Endothelial cell (in vitro differentiated cells): ENCODE measurements around the gene NCAN. TPM values are rescaled to one million over a fixed set of nuclear protein-coding genes. Genes with fewer than 3 reads are reported as not detected.

Source experiments
- DNase-seq: peaks from one replicate; pipeline ENCODE4 v3.0.0; 2021; ENCODE audit warnings: low spot score
- H3K27ac Mint-ChIP-seq: one replicate; pipeline ENCODE4 v1.8.0; 2021; ENCODE audit warnings: mixed read lengths, inconsistent platforms; ENCODE audit not compliant: unreplicated experiment
- H3K27me3 Mint-ChIP-seq: one replicate; pipeline ENCODE4 v1.8.0; 2021; ENCODE audit warnings: mild to moderate bottlenecking, moderate library complexity, mixed read lengths, inconsistent platforms; ENCODE audit not compliant: unreplicated experiment
- H3K36me3 Mint-ChIP-seq: one replicate; pipeline ENCODE4 v1.8.0; 2021; ENCODE audit warnings: mild to moderate bottlenecking, low read depth, mixed read lengths, inconsistent platforms; ENCODE audit not compliant: unreplicated experiment
- H3K4me1 Mint-ChIP-seq: one replicate; pipeline ENCODE4 v1.8.0; 2021; ENCODE audit warnings: mild to moderate bottlenecking, mixed read lengths, inconsistent platforms; ENCODE audit not compliant: unreplicated experiment
- H3K4me3 Mint-ChIP-seq: one replicate; pipeline ENCODE4 v1.8.0; 2021; ENCODE audit warnings: mild to moderate bottlenecking, mixed read lengths, inconsistent platforms; ENCODE audit not compliant: unreplicated experiment
- H3K9me3 Mint-ChIP-seq: one replicate; pipeline ENCODE4 v1.8.0; 2021; ENCODE audit warnings: mixed read lengths, inconsistent platforms; ENCODE audit not compliant: unreplicated experiment
- total RNA-seq: library from RNA; stranded (reverse); fragmentation: NEBNext Ultra II Directional; extraction: Animal tissue kit (Norgen Biotek cat#: 25700); gene quantifications from one replicate; pipeline ENCODE4 v1.2.1, GENCODE V29; 2021; ENCODE audit not compliant: unreplicated experiment
- TF ChIP-seq, protein P1 (sequence below): fragments of 200-600 bp; sonication (generic); IDR thresholded peaks from one replicate; pipeline ENCODE4 v1.5.0; 2021; ENCODE audit warnings: antibody characterized with exemption; ENCODE audit not compliant: unreplicated experiment

NCAN gene
- total RNA-seq, 1 donor from 2014 or later, result 0.05 TPM

DNA sequence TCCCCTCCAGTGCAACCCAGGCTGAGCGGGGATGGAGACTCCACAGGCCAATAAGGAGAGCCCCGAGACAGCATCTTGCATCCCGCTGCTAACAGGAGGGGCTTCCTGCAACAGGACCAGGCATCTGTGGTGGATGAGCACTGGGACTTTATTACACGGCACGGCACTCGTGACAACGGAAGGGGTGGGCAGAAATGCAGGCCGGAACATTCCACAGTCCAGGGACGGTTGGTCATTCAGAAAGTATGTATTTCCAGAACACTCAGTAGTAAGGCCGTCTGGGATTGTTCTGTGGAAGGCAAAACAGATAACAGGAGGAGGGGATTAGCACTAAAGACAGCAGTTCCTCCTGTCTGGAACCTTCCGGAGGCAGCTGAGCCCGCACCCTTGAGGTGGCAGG lies 64.6 kb downstream of the NCAN start:
- Mint-ChIP-seq H3K4me1 (peaks cover 11% of the 10 kb centered on the region), H3K27me3 (peaks cover 29% of the 10 kb centered on the region), H3K9me3 (no peaks in the 10 kb centered on the region), H3K36me3 (peaks cover 23% of the 10 kb centered on the region), H3K27ac (no peak overlapping the region), H3K4me3 (peak overlapping the region; percentile 70)
- TF ChIP-seq, protein P1, sequence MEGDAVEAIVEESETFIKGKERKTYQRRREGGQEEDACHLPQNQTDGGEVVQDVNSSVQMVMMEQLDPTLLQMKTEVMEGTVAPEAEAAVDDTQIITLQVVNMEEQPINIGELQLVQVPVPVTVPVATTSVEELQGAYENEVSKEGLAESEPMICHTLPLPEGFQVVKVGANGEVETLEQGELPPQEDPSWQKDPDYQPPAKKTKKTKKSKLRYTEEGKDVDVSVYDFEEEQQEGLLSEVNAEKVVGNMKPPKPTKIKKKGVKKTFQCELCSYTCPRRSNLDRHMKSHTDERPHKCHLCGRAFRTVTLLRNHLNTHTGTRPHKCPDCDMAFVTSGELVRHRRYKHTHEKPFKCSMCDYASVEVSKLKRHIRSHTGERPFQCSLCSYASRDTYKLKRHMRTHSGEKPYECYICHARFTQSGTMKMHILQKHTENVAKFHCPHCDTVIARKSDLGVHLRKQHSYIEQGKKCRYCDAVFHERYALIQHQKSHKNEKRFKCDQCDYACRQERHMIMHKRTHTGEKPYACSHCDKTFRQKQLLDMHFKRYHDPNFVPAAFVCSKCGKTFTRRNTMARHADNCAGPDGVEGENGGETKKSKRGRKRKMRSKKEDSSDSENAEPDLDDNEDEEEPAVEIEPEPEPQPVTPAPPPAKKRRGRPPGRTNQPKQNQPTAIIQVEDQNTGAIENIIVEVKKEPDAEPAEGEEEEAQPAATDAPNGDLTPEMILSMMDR, result no peak
- DNase-seq, result peak; percentile 1

DNA sequence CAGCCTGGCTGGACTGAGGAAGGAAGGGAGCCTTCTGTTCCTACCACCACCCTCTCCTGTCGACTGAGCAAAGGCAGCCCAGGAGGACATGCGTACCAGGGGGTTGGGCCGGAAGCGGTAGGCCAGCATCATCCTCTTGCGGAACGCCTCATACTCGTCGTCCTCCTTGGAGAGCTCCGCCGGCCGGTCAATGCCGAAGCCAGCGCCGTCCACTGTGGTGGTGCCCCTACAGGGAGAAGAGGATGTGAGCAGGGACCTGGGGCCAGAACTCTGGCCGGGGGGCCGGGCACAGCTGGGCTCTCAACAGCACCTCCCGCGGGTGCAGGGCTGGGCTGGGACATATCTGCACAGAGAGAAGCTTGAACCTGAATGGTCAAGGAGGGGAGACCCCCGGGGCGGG lies 65.1 kb downstream of the NCAN start:
- H3K27me3 Mint-ChIP-seq, result peaks cover 28% of the 10 kb centered on the region
- peak; percentile 1 for DNase-seq
- H3K9me3 Mint-ChIP-seq, result no peaks in the 10 kb centered on the region
- peaks cover 21% of the 10 kb centered on the region for H3K36me3 Mint-ChIP-seq
- peaks cover 9% of the 10 kb centered on the region for H3K4me1 Mint-ChIP-seq
- H3K4me3 Mint-ChIP-seq, result no peak overlapping the region
- TF ChIP-seq, protein P1, result no peak
- no peak overlapping the region for H3K27ac Mint-ChIP-seq

DNA sequence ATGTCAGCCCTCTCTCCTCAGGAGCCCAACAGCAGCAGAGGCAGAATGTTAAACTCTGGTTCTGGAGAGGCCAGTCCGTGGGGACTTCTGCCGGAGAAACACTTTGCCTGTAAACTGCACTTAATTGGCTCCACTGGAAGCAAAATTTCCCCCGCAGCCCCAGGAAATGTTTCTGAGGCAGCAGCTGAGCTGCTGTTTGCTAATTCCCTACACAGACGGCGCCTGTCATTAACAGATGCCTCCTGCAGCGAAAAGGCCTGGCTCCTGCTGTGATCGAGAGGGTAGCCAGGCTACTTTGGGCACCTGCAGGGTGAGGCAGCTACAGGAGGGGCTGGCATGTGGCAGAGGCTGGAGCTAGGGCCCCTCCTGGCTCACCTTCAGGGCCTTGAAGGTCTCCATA lies 66.6 kb downstream of the NCAN start:
- no peak for DNase-seq
- Mint-ChIP-seq H3K4me1 (peaks cover 4% of the 10 kb centered on the region), H3K27me3 (peaks cover 24% of the 10 kb centered on the region), H3K36me3 (peaks cover 14% of the 10 kb centered on the region), H3K9me3 (no peaks in the 10 kb centered on the region), H3K4me3 (no peak overlapping the region), H3K27ac (no peak overlapping the region)
- TF ChIP-seq, protein P1, result no peak

DNA sequence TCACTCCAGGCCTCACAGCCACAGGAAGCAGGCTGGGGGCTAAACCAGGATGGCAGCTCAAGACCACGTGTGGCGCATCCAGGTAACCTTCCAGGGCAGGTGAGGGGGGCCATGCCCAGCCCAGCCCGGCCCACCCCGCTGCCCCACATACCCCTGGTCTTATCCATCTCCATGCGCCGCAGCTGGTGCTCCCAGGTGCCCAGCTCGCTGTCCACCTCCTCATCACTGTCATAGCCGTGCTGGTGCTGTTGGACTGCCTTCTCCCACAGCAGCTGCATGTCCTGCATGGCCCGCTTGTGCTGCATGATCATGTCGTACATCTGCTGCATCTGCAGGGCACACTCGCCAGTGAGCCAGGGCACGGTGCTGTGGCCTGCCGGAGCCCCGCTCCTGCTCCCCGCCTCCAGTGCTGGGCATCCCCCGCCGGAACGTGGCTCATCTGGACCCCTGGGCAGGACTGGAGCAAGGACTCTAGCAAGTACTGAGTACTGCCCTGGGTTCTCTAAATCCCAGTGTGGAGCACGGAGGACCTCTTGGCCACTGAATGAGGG lies 67.4 kb downstream of the NCAN start:
- Mint-ChIP-seq H3K27ac (no peak overlapping the region), H3K27me3 (peaks cover 17% of the 10 kb centered on the region), H3K4me3 (no peak overlapping the region), H3K36me3 (peaks cover 17% of the 10 kb centered on the region), H3K9me3 (no peaks in the 10 kb centered on the region), H3K4me1 (no peaks in the 10 kb centered on the region)
- TF ChIP-seq, protein P1, result no peak
- DNase-seq, result no peak

DNA sequence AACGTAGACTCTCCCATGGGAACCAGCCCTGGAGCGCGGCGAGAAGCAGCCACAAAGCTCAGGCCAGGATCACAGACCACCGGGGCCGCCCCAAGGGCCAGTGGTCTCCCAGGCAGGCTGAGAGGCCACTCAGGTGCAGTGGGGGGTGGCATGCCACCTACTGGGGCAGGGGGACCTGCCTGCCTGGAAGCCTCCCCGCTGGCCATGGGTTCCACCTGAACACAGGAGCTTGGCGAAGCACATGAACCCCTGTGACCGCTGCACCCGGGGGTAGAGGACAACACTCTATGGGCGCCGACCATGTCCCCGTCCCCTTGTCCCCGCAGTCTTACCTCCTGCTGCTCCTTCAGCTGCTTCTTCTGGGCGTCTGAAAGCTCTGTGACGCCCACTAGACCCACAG lies 68.1 kb downstream of the NCAN start:
- DNase-seq, result no peak
- TF ChIP-seq, protein P1, result no peak
- H3K27ac Mint-ChIP-seq, result no peak overlapping the region
- peaks cover 23% of the 10 kb centered on the region for H3K36me3 Mint-ChIP-seq
- H3K4me3 Mint-ChIP-seq, result peak overlapping the region; percentile 35
- H3K9me3 Mint-ChIP-seq, result no peaks in the 10 kb centered on the region
- H3K27me3 Mint-ChIP-seq, result peaks cover 15% of the 10 kb centered on the region
- H3K4me1 Mint-ChIP-seq, result no peaks in the 10 kb centered on the region
